ENCODE measurements around the gene GMDS. TPM values are rescaled to one million over a fixed set of nuclear protein-coding genes. Genes with fewer than 3 reads are reported as not detected.

Gene GMDS
- total and polyA plus RNA-seq, 2 of the 13 experiments (the other 11 are each of a cell fraction or from before 2014, with no cell fraction given) = 64.4 to 112 TPM

- Histone ChIP-seq H3K36me3 (replicated peaks in 1 of 2; ENCODE audit: control insufficient read depth in 1 of 2, insufficient read depth in 2 of 2, low read length in 2 of 2) (no peaks in the 10 kb centered on the region), H3K27me3 (ENCODE audit: control insufficient read depth in 1 of 2, insufficient read depth in 2 of 2, low read length in 2 of 2) (peaks cover 11 to 39% of the 10 kb centered on the region in 2 experiments; a peak in 4 of 5 replicates), H3K4me3 (replicated peaks in 1 of 3; ENCODE audit: insufficient read depth in 1 of 3, low read depth in 2 of 3, low read length in 3 of 3) (no peak overlapping the region), H3K79me2 (ENCODE audit: insufficient read depth, low read length) (no peaks in the 10 kb centered on the region), H2AFZ (ENCODE audit: low read length) (no peak overlapping the region), H4K20me1 (ENCODE audit: insufficient read depth, low read length) (no peaks in the 10 kb centered on the region), H3K9me3 (ENCODE audit: low read length) (no peaks in the 10 kb centered on the region), H3K4me1 (ENCODE audit: insufficient read depth, low read length) (peaks cover 35% of the 10 kb centered on the region), H3K27ac (ENCODE audit: extremely low read length, insufficient read depth, low read length) (no peak overlapping the region), H3K4me2 (ENCODE audit: low read depth, low read length) (no peak overlapping the region), H3K9ac (ENCODE audit: insufficient read depth, low read depth, low read length) (no peak overlapping the region)
- TF ChIP-seq MAFF (IDR thresholded peaks at IDR 0.05; ENCODE audit: low read depth, low read length) = peak; percentile 47; the same call in 1 of the 2 replicates
- TF ChIP-seq ZIK1 (CRISPR knock-in tag; IDR thresholded peaks at IDR 0.05; ENCODE audit: borderline replicate concordance, low read depth) = no peak
- no peak for TF ChIP-seq XRCC5 (optimal IDR thresholded peaks at IDR 0.05; ENCODE audit: low read length)
- TF ChIP-seq MAFK (conservative IDR thresholded peaks at IDR 0.05 in 1 of 2, IDR thresholded peaks at IDR 0.05 in 1 of 2; ENCODE audit: low read length in 2 of 2) = peak; percentile 50 to 67; a peak in 3 of 4 replicates
- CTCF ChIA-PET (ENCODE audit: low intra/inter-chr PET ratio, low total read pairs) = no interaction called here
- no TSS peak for BruUV-seq (replicated peaks)
- FAIRE-seq (no peak), ATAC-seq (no peak), DNase-seq (ENCODE audit: low spot score) (no peak)
- POLR2A ChIA-PET = no interaction called here
- intact Hi-C loops (cut with micrococcal nuclease; ENCODE audit: unreplicated experiment) = loop anchor here (10.0 kb wide), 1 partner anchor 1464 kb away; no protein-coding TSS in a partner anchor
- in situ Hi-C loops (cut with HindIII; ENCODE audit: extremely low pct_ligation_motif_present, low pct_unique_long_range_greater_than_20kb) = loop anchor here (5.0 kb wide), 2 partner anchors 616 to 1041 kb away; no protein-coding TSS in a partner anchor
- 87% methylated on average over 5 of the region's 5 CpGs for WGBS (ENCODE audit: low lambda C conversion rate)
Measured at GRCh38 chr6:1591243-1591642, 654.2 kb downstream of the GMDS start.

- Histone ChIP-seq H3K4me3 (replicated peaks in 1 of 3; ENCODE audit: insufficient read depth in 1 of 3, low read depth in 2 of 3, low read length in 3 of 3) (no peak overlapping the region), H3K27ac (ENCODE audit: extremely low read length, insufficient read depth, low read length) (no peak overlapping the region), H3K4me2 (ENCODE audit: low read depth, low read length) (no peak overlapping the region), H4K20me1 (ENCODE audit: insufficient read depth, low read length) (no peaks in the 10 kb centered on the region), H3K4me1 (ENCODE audit: insufficient read depth, low read length) (peaks cover 29% of the 10 kb centered on the region), H3K9me3 (ENCODE audit: low read length) (no peaks in the 10 kb centered on the region), H3K27me3 (ENCODE audit: control insufficient read depth in 1 of 2, insufficient read depth in 2 of 2, low read length in 2 of 2) (peaks cover 11 to 37% of the 10 kb centered on the region in 2 experiments; a peak in 4 of 5 replicates), H3K36me3 (replicated peaks in 1 of 2; ENCODE audit: control insufficient read depth in 1 of 2, insufficient read depth in 2 of 2, low read length in 2 of 2) (no peaks in the 10 kb centered on the region), H3K79me2 (ENCODE audit: insufficient read depth, low read length) (no peaks in the 10 kb centered on the region), H2AFZ (ENCODE audit: low read length) (no peak overlapping the region), H3K9ac (ENCODE audit: insufficient read depth, low read depth, low read length) (no peak overlapping the region)
- 84% methylated on average over 9 of the region's 9 CpGs for WGBS (ENCODE audit: low lambda C conversion rate)
- TF ChIP-seq CC2D1A (CRISPR knock-in tag; IDR thresholded peaks at IDR 0.05) (no peak), ZNF766 (CRISPR knock-in tag; IDR thresholded peaks at IDR 0.05; ENCODE audit: borderline replicate concordance) (no peak), CBFB (CRISPR knock-in tag; IDR thresholded peaks at IDR 0.05) (no peak), EZH2 (conservative IDR thresholded peaks at IDR 0.05; ENCODE audit: low read depth, low read length) (no peak), YY1 (IDR thresholded peaks at IDR 0.05; ENCODE audit: insufficient read depth, insufficient replicate concordance, low read depth, low read length) (no peak), POLR2AphosphoS2 (IDR thresholded peaks at IDR 0.05; ENCODE audit: low read depth, low read length) (no peak)
- intact Hi-C loops (cut with micrococcal nuclease; ENCODE audit: unreplicated experiment) = loop anchor here (10.0 kb wide), 1 partner anchor 1464 kb away; no protein-coding TSS in a partner anchor
- ATAC-seq (no peak), DNase-seq (ENCODE audit: low spot score) (no peak), FAIRE-seq (no peak)
- in situ Hi-C loops (cut with HindIII; ENCODE audit: extremely low pct_ligation_motif_present, low pct_unique_long_range_greater_than_20kb) = loop anchor here (5.0 kb wide), 2 partner anchors 617 to 1042 kb away; no protein-coding TSS in a partner anchor
- CTCF ChIA-PET (ENCODE audit: low intra/inter-chr PET ratio, low total read pairs) = no interaction called here
- POLR2A ChIA-PET = no interaction called here
- no TSS peak for BruUV-seq (replicated peaks)
Measured at GRCh38 chr6:1590580-1590979, 654.8 kb downstream of the GMDS start.
